GM18861 (cell line): ENCODE results near the gene RAB7A.

Experiments
- ATAC-seq: cut with Tn5 transposase; IDR thresholded peaks from one replicate; pipeline ENCODE4 v1.9.1; 2021; ENCODE audit not compliant: unreplicated experiment

Gene RAB7A

GRCh38 chr3:128847666-128848370 lies 121.8 kb downstream of the RAB7A start:
- no peak for ATAC-seq

DNA sequence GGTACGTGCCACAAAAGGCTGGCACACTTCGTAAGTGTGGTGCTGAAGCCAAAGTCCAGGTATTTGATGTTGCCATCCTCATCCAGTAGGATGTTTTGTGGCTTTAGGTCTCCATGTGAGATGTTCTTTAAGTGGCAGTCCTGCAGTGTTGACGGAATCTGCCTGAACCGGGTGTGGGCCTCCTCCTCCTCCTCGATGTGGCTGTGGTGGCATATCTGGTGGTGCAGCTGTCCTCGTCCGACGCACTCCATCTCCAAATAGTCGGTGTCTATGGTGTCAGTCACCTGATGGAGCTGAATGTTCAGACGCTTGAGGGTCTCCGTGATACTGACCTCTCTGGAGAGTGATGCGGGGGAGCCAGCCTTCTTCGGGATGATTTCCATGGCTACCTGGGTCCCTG lies 123.0 kb downstream of the RAB7A start:
- ATAC-seq: no peak

- no peak for ATAC-seq
Observed at GRCh38 chr3:128849911-128850455, 124.0 kb downstream of the RAB7A start.

DNA sequence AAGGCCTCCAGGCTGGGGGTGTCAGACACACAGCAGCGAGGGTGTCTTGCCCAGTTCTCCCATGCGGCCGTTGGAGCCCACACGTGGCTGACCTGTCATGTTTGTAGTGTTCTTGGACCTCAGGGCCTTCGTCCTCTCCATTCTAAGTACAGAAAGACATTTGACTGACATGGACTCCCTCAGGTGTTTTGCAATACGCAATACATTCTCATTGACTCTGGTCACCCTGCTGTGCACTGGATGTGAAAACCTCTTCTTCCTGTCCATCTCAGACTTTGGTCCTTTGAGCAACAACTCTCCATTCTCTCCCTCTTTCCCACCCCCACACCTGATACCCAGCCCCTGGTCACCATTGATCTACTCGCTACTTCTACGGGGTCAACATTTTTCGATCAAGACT lies 124.6 kb downstream of the RAB7A start:
- no peak for ATAC-seq

- ATAC-seq: no peak
Observed at GRCh38 chr3:128851601-128852000, 125.6 kb downstream of the RAB7A start.

- ATAC-seq: no peak
Observed at GRCh38 chr3:128853826-128854225, 127.8 kb downstream of the RAB7A start.

DNA sequence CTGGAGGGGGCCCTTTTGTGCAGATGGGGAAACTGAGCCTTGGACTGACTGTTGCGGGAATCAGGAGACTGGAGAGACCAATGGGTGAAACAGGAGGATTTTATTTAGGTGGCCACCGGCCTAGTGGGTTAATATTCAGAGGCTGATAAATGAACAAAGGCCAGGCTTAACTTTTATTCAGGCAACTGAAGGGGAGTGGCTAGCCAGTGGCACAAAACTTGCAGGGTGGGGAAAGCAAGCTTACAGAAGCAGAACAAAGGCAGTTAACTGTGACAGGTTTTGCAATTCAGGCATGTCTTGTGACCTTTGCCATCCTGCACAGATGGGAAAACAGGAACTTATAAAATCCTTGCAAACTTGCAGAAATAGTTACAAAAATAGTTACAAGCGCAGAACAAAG lies 128.5 kb downstream of the RAB7A start:
- ATAC-seq: no peak

DNA sequence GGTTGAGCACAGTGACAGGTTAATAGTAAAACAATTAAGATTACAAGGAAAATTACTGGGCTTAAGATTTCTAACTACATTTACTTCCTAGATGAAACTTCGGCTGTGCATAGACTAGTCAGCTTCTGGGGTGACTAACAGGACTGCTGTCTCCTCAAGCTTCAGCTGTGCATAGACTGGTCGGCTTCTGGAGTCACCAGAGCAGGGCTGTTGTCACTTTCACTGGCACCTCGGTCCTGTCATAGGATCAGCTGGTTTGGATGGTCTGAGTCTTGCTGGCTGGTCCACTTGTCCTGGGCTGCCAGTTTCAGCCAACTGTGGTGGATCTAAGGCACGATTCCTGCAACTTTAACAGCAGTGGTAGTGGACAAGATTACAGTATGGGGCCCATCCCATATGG lies 129.6 kb downstream of the RAB7A start:
- no peak for ATAC-seq

DNA sequence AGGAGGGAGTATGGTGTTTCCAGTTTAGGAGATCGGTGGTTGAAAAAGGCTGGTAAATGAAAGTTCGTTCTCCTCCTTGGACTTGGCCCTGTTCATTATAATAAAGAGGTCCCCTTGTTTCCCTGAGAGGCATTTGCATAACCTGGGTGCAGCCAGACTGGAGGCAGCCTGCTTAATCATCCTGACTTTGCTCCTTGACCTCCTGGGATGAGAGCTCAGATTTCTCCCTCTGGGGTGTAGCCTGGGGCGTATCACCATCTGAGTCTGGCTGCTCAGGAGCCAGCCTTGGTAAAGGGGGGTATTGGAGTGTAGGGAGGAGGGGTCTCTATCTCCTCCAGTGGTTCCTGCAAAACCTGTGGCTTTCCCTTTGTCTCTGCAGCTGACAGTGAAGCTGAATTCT lies 132.2 kb downstream of the RAB7A start:
- ATAC-seq: no peak

- ATAC-seq: no peak
Observed at GRCh38 chr3:128859630-128860029, 133.6 kb downstream of the RAB7A start.

DNA sequence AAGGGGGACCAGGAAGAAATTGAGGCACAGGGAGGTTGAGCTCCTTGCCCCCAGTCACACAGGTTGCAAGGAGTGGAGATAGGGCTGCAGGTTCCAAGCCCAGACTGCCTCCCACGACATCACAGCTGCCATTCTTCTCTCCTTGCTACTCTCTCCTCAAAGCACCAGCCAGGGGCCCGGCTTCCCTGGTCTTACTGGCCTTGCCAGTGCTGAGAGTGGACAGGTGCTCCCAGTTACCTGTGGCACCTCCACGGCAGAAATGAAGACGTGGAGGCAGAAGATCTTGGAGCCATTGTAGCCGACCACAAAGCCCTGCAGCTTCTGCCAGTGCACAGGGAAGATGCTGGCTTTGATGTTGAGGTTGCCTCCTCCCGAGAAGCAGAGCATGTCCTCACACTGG lies 135.5 kb downstream of the RAB7A start:
- ATAC-seq: no peak

DNA sequence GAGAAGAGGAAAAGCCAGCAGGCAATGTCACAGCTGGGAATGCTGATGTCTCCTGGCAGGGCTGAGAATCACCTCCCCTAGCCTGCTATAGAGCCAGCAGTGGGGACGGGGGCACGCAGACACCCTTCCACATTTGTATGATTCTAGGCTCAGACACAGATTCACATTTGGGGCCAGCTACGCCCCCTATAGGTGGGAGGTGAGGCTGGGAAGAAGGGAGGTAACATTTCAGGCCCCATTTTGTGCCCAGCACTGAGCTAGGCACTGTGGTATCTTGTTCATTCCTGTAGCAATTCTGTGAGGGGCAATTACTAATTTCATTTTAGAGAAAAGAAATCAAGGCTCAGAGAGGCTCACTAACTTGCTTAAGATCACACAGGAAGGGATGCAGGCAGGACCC lies 137.6 kb downstream of the RAB7A start:
- no peak for ATAC-seq
